LHCN-M2 (cell line): ENCODE measurements around the gene GCAT. TPM values are rescaled to one million over a fixed set of nuclear protein-coding genes. Genes with fewer than 3 reads are reported as not detected.

ENCODE experiments used
- DNase-seq: peaks from one replicate; pipeline ENCODE4 v3.0.0-alpha.2; 2012; ENCODE audit warnings: low read depth
- polyA plus RNA-seq: library from polyadenylated mRNA; unstranded; fragments of >200 nt; gene quantifications from one replicate; pipeline ENCODE4 v1.2.1, GENCODE V29; 2012; ENCODE audit warnings: missing spikeins
- total RNA-seq: library from RNA; depleted of rRNA; stranded (reverse); fragments of >200 nt; gene quantifications from 2 replicates; pipeline ENCODE4 v1.2.3, GENCODE V29; 2014; rRNA removed

Gene GCAT
- 21.2 and 23.4 TPM in 2 replicates for total RNA-seq
- 23.9 TPM for polyA plus RNA-seq

GRCh38 chr22:37807410-37808293 lies at the start of gene GCAT:
Gene GCAT, plus strand, starts transcription at chr22:37807934. Its CDS starts 34 bp downstream, at chr22:37807968.
- peak; percentile 90 for DNase-seq

GRCh38 chr22:37758694-37759093 lies 49.0 kb upstream of the GCAT start:
- DNase-seq, result no peak

GRCh38 chr22:37759281-37759680 lies 48.5 kb upstream of the GCAT start:
- no peak for DNase-seq

DNA sequence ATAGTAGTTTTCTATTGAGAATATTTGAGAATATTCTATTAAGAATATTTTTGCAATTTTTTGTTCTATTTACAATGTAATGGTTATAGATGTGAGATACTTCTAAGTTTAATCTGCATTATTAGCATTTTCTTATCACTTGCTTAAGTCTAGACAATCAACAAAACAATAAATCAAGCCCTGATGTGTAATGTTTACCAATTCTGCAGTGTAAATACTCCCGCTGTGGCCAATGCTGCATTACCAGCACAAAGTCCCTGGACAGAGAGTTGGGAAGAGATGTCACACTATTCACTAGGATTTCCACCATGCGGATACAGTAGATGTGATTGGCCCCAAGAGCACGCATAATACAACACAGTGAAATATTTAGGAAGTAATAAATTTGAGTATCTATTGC lies 47.6 kb upstream of the GCAT start:
- no peak for DNase-seq

GRCh38 chr22:37762389-37762836 lies 45.3 kb upstream of the GCAT start:
- DNase-seq, result no peak

DNA sequence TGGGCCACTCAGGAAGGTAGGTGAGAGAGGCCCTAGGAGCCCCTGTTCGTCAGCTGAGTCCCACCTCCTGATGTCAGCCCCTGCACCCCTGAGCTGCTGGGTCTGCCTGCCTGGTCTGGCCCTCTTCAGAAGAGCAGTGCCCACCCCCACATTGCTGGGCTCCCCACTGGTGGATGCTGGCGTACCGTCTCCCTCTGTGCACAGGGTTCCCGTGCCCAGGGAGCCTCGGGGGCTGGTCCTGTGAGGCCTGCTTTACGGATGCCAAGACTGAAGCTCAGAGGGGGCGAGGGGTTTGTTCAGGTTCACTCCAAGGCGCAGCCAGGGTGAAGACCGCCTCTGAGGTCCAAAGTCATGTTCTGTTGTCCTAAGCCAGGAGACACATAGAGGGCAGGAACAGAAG lies 44.7 kb upstream of the GCAT start:
- DNase-seq, result no peak

GRCh38 chr22:37763652-37764051 lies 44.1 kb upstream of the GCAT start:
- DNase-seq, result no peak

DNA sequence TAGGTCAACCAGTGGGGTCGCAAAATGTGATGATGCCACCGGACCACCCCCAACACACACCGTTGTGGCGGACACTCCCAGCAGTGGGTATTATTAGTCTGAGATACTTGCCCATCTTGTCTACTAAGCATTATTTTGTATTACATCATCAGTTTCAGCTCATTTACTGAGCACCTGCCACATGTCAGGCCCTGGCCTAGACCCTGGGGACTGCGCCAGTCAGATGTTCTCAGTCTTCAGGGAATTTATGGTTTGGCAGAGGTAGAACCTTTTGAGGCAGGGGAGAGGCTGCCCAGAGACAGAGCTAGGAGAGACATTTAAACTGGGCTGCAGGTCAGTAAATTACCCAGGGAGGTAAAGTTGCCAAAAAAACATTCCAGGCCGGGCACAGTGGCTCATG lies 43.1 kb upstream of the GCAT start:
- DNase-seq, result peak; percentile 52

DNA sequence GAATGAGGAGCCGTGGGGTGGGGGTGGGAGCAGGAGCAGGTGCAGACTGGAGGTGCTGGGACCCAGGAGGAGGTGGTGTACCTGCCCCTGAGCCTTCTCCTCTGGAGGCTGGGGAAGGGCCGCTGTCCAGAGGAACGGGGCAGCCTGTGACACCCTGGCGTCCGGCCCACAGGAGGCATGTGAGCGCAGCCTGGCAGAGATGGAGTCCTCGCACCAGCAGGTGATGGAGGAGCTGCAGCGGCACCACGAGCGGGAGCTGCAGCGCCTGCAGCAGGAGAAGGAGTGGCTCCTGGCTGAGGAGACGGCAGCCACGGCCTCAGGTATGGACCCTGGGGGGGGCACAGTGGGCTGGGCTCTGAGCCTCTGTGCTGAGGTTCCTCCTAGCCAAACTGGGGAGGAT lies 42.2 kb upstream of the GCAT start:
- no peak for DNase-seq

DNA sequence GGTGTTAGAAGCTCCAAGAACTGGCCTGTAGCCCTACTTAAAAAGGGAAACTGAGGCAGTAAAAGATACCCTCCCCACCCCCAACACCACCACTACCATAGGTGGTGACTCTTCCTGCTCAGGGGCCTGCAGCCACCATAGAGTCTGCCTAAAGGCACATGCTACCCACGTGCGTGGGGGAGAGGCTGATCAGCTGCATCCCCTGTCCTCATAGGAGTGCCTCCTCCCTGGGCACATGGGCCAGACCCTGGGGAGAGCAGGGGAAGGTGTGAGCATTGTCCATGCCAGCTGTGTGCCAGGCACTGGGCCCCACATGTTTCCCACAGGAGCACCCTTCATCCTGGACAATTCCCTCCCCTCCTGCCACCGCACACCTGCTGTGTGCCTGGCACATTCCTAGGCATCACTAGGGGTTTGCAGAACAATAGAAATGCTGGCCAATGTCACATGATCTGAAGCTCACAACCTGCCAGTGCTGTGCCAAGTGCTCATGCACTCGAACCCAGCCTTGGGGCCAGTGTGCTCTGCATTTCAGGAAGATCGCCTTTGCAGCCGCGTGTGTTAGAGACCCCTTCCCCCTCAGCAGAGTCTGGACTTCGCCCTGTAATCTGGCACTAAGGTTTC lies 41.7 kb upstream of the GCAT start:
- DNase-seq, result no peak

- DNase-seq, result no peak
Observed at GRCh38 chr22:37768273-37768672, 39.5 kb upstream of the GCAT start.

GRCh38 chr22:37769056-37769455 lies 38.7 kb upstream of the GCAT start:
- no peak for DNase-seq

DNA sequence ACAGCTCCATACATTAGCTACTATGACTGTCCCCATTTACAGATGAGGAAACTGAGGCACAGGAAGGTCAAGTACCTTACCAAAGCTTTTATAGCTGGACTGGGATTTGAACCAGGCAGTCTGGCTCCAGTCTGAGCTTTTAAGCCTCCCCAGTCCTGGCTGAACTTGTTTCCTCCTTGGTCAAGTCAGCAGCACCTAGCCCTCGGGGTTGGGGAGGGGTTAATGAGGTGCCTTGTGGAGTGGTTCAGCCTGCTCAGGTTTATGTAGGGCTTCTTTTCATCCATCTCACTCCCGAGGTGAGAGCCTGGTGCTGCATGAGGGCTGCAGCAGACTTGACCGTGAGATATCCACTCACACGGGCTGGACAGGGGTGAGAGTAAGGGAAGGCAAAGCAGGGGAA lies 36.7 kb upstream of the GCAT start:
- no peak for DNase-seq

DNA sequence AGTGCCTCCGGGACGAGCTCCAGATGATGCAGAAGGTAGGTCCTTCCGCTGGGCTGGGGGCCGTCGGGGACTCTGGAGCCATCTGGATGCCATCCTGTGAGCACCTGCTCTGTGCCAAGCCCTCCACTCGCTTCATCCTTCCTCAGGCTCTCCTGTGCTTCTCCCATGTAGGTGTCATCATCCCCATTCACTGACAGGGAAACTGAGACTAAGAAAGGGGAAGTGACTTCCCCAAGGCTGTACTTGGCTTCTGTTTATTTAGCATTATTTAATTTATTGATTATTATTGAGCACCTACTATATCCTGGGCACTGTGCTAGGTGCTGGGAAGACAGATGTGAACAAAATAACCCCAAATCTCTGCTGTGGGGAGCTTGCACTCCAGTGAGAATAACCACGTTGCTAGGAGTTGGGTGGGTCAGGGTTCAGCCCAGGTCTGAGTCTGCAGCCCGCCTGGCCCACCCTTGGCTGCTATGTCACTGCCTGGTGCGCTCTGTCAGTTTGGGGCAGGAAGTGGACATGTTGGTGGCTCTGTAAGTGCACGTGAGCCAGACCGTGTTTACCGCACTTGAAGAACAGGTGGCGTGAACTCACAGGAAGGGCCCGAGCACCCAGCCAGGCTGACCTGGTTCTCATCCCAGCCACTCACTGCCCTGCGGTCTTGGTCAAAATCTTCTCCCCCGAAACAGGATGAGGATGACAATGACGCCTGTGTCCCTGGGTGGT lies 35.9 kb upstream of the GCAT start:
- no peak for DNase-seq

DNA sequence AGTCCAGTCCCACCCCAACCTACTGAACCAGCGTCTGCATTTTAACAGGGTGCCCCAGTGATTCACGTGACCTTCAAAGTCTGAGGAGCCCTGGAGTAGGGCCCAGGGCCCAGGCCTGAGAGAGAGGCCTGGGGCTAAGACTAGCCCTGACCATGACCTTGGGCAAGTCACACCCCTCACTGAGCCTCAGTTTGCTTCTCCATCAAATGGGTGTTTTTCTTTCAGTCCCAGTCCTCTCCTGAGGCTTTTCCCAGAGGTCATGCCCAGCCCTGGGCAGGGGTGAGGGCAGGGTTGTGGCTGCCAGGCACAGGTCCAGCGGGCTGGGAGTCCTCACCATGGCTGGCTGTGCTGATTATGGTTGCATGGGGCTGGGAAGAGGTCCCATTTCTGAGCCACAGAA lies 33.0 kb upstream of the GCAT start:
- no peak for DNase-seq

GRCh38 chr22:37775785-37776638 lies 31.7 kb upstream of the GCAT start:
- DNase-seq, result peak; percentile 70

GRCh38 chr22:37776639-37777005 lies 31.1 kb upstream of the GCAT start:
- DNase-seq, result no peak

GRCh38 chr22:37777122-37777687 lies 30.5 kb upstream of the GCAT start:
- peak; percentile 82 for DNase-seq

- DNase-seq, result no peak
Observed at GRCh38 chr22:37778370-37779009, 29.2 kb upstream of the GCAT start.

DNA sequence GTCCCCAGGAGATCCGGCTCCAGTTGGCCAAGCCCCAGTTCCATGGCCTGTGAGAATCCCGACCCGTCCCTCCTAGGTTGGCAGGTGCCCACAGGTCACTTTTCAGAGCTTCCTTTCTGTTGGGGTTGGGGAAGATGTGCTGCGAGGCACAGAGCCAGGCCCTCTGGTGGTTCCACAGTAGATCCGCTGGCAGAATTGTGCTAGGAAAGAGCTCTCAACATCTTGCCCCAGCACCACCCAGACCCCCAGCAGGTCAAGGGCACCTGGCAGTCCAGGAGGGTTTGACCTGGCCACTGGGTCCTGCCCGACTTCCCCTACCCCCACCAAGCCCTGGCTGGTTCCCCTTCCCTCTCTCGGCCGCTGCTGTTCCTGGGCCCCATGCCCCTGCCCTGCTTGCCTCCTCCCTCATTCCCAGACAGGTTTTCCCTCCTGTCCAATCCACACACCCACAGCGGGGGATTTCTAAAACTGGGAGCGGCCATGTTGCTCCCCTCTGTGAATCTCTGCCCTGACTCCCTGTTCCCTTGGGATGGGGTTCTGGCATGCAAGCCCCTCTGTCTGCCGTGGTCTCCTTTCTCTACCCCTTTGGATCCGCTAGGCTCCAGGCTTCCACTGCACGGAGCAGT lies 26.2 kb upstream of the GCAT start:
- no peak for DNase-seq
